Measurements from ENCODE around the gene KIAA1755.

The KIAA1755 gene

GRCh38 chr20:38201356-38201755, 59.2 kb downstream of the KIAA1755 start:
- no peak for DNase-seq

- no peak for DNase-seq
Measured at GRCh38 chr20:38200646-38201045, 59.9 kb downstream of the KIAA1755 start.

DNA sequence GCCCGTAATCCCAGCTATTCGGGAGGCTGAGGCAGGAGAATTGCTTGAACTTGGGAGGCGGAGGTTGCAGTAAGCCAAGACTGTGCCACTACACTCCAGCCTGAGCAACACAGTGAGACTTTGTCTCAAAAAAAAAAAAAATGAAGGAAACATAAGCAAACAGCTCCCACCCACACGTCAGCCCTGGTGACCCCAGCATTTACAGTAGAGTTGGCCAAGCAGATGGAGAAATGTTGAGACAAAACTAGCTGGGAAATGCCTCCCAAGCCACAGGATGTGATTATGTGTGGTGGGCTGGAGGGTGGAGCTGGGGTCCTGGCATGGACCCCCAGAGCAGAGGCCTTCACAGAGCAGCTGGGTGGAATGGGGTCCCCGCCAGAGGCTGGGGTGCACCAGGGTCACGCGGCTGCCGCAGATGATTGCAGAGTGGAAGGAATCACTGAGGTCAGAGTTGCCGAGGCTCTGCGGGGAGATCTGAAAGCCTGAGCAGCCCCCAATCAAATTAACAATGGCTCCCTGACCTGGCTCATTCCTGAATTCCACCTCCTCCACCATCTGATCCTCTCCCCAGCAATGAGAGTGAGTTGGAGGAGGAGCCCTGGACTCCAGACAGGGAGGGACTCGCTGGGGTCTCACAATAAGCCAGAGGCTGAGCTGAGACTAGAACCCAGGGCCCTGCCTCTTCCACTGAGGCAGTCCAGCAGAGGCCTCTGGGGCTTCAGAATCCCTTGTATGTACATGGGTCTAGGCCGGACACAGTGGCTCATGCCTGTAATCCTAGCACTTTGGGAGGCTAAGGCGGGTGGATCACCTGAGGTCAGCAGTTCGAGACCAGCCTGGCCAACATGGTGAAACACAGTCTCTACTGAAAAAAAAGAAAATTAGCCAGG, 60.8 kb downstream of the KIAA1755 start:
- DNase-seq, result no peak

GRCh38 chr20:38198238-38198861, 62.2 kb downstream of the KIAA1755 start:
- DNase-seq, result no peak

GRCh38 chr20:38197619-38198018, 62.9 kb downstream of the KIAA1755 start:
- no peak for DNase-seq

GRCh38 chr20:38197217-38197616, 63.3 kb downstream of the KIAA1755 start:
- DNase-seq, result no peak

DNA sequence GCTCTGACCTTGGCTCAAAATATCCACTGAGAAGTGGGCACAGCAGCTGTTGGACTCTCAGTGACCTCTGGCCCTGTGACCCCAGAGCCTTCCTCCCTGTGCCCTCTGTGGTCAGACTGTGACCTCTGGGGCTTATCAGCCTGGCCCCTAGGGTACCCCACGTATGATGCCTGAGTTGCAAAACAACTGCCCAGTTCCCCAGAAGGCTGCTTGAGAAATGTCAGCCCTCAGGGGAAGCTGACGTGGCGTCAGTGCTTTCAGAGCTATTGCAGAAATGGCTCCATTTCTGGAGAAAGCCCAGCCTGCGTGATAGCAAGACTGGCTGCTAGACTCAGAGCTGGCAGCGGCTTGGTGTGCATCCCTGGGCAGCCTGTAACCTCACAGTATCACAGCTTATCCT, 63.9 kb downstream of the KIAA1755 start:
- DNase-seq, result no peak

GRCh38 chr20:38196076-38196475, 64.5 kb downstream of the KIAA1755 start:
- no peak for DNase-seq

DNA sequence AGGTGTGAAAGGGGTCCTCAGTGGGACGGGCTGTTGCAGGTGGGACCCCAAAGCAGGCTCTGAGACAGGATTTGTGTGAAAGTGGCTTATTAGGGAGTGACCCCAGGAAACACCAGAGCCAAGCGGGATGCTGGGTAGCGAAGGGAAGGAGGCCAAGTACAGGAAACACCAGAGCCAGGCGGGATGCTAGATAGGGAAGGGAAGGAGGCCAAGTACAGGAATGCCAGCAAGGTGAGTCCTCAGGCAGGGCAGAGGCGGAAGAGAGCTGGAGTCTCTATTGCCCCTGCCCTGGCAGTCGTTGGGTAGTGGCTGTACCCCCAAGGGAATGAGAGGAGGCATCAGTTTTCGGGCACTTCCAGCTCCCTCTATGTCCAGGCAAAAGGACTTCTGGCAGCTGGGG, 65.0 kb downstream of the KIAA1755 start:
- no peak for DNase-seq

- no peak for DNase-seq
Measured at GRCh38 chr20:38194971-38195504, 65.5 kb downstream of the KIAA1755 start.

DNA sequence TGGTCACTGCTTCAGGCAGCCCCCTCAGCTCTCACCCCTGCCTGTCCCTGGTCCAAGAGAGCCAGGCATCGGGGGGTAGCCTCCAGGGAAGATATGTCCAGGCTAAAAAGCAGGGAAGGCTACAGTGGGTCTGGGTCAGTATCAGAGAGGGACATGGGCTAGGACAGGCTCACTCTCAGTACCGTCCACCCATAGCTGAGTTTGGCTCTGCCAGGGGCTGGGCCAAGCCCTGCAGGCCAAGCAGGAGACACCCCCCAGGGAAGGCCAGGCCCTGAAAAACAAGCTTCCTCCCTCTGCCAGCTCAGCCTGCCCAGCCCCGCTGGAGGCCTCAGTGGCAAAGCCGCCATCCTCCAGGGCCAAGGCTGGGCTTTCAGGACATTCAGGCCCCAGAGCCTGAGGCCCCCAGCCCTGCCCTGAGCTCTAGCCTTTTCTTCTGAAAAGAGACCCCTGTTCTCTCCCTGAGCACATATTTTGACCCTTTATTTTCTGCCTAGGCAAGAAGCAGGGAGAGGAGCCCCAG, 66.9 kb downstream of the KIAA1755 start:
- no peak for DNase-seq

DNA sequence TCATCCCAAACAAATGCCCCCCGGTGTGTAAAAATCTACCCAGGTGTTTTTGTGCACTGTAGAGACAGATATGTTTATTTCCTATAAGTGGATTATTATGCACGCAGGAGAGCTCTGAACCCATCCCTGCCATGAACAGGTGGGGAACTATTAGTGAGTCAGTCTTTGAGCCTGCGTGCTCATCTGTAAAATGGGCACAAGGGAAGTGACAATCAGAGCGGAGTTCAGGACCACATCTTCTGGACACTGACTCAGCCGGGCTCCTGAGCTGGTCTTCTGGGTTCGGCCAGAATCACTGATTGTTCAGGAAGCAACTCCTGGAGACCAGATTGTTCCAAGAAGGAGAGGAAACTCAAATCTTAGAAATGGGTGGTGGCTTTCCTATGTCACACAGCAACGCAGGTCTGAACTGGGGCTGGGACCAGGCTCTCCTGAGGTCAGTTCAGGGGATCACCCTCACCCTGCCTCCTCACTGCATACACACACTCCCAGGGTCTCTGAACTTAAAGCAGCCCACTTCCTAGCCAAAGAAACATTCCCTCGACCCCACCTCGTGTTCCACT, 68.1 kb downstream of the KIAA1755 start:
- no peak for DNase-seq

DNA sequence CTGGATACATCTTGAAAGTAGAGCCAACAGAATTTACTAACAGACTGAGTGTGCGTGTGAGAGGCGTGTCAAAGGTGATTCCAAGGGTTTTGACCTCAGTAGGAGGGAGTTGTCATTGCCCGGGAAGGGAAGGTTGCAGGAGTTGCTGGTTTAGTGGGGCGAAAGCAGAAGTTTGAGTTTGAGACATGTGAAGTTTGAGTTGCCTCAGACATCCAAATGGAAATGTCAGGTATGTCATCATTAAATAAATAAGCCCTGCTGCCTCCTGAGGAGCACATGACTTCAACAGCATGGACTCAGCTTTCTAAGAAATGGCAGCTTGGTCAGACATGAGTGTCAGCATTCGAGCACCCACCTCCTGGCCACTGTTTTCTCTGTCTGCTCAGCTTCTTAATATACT, 68.9 kb downstream of the KIAA1755 start:
- DNase-seq, result no peak

GRCh38 chr20:38190936-38191371, 69.6 kb downstream of the KIAA1755 start:
- DNase-seq, result no peak

DNA sequence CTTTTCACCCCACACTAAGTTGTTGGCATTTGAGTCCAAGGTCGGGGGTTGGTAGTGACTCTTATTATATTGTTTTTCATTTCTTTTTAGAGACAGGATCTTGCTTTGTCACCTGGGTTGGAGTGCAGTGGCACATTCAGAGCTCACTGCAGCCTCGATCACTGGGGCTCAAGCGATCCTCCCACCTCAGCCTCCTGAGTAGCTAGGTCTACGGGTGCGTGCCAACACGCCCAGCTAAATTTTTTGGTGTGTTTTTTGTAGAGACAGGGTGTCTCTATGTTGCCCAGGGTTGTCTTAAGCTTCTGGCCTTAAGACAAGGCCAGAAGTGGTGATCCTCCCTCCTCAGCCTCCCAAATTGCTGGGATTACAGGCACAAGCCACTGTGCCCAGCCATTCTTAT, 70.4 kb downstream of the KIAA1755 start:
- no peak for DNase-seq

DNA sequence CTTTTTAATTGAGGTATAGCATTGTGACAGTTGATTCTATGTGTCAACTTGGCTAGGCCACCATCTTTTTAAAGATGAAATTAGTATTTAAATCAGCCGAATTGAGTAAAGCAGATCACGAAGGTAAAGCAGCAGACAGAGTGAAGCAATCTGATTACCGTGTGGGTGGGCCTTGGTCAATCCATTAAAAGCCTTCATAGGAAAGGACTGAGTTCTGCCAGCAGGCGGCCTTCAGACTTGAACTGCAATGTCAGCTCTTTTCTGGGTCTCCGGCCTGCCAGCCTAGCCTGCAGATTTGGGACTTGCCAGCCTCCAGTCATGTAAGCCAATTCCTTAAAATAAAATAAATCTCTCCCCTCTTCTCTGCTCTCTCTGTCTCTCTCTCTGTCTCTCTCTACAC, 73.0 kb downstream of the KIAA1755 start:
- no peak for DNase-seq

DNA sequence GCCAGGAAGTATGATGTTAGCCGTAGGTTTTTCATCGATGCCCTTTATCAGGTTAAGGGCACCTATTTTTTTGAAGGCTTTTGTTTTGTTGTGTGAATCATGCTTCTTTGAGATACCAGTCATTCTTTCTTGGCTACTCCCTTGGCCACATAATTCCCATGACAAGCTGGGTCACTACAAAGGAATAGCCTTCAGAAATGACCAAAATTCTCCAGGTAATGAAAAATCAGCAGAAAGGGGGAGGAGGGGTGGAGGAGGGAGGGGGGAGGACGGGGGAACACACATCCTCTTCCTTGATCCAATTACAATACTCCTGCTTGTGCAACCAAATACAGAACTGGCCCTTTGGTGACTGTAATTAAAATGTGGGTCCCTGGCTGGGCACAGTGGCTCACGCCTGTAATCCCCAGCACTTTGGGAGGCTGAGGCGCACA, 73.7 kb downstream of the KIAA1755 start:
- no peak for DNase-seq

DNA sequence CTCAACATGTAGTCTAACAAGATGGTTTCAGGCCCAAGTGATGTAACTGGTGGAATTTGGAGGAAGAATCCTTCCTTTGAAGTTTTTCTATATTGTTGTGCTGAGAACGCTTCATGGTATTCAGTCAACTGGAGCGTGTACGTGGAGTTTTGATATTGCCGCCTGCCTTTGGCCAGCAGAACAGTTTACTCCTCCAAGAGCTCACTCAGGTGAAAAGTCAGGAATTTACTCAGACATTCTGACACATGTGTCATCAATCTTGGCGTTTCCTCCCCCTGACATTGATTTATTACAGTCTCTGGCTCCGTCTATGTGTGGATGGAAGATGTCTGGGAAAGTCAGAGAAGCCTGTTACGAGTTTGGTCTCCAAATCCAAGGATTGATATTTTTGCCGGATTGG, 76.4 kb downstream of the KIAA1755 start:
- no peak for DNase-seq

GRCh38 chr20:38181971-38182370, 78.6 kb downstream of the KIAA1755 start:
- no peak for DNase-seq

- DNase-seq, result peak; percentile 44
Measured at GRCh38 chr20:38181207-38181801, 79.2 kb downstream of the KIAA1755 start.

DNA sequence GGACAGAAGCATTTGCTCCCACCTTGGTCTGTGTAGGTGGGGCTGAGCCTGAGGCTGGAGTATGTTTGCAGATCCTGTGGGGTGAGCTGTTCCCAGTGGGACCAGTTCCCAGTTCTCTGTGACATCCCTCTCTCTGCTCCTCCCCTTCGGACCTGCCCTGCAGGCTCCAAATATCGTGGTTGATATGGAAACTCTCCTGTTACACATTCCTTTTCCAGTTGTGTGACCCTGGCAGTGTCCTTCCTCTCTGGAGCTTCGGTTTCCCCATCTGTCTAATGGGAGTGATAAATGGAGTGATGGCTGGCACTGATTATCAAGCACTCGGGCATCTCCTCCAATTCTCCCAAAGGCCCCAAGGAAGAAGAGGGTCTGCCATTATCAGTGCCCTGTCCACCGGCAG, 79.8 kb downstream of the KIAA1755 start:
- no peak for DNase-seq

DNA sequence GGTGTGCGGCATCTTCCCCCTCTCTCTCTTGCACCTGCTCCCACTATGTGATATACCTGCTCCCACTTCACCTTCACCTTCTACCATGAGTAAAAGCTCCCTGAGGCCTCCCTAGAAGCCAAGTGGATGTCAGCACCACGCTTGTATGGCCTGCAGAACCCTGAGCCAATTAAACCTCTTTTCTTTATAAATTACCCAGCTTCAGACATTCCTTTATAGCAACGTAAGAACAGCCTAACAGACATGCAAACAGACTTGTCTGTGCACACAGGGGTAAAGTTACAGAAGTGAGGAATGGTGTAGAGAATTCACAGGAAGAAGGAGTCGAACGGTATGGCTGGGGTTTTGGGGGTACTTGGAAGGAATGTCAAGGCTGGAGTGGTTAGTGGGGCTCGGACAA, 80.7 kb downstream of the KIAA1755 start:
- DNase-seq, result no peak

DNA sequence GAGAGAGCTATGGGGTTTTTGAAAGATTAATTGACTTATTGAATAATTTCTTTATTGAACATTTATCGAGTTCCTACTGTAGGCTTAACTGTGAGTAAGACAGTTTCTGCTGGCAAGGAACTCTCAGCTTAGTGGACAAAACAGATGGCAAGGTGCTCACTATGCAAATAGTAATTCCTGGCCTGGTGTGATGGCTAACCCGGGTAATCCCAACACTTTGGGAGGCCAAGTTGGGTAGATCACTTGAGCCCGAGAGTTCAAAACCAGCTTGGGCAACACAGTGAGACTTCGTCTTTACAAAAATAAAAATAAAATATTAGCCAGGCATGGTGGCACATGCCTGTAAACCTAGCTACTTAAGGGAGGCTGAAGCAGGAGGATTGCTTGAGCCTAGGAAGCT, 82.0 kb downstream of the KIAA1755 start:
- no peak for DNase-seq

All from NCI-H345 (cell line).